Esophagus squamous epithelium (tissue), 4 donors: Measurements from ENCODE around the gene CDCA5.

Experiments used
- POLR2A ChIP-seq, 4 donors: fragments of 450-650 bp; IDR thresholded peaks; one replicate each; pipeline ENCODE4 v1.6.1; 2017; ENCODE audit warnings: antibody characterized with exemption in 4 of 4, mild to moderate bottlenecking in 4 of 4, moderate library complexity in 3 of 4
- TF ChIP-seq, protein P1 (sequence below), 6 experiments: fragments of 450-650 bp in 4 of 6; fragments of 200-600 bp in 2 of 6; sonication (generic) in 2 of 6; IDR thresholded peaks; one replicate each; pipeline ENCODE4 v1.5.1; 2016 to 2019; ENCODE audit warnings: antibody characterized with exemption in 6 of 6, mild to moderate bottlenecking in 4 of 6, moderate library complexity in 4 of 6

DNA sequence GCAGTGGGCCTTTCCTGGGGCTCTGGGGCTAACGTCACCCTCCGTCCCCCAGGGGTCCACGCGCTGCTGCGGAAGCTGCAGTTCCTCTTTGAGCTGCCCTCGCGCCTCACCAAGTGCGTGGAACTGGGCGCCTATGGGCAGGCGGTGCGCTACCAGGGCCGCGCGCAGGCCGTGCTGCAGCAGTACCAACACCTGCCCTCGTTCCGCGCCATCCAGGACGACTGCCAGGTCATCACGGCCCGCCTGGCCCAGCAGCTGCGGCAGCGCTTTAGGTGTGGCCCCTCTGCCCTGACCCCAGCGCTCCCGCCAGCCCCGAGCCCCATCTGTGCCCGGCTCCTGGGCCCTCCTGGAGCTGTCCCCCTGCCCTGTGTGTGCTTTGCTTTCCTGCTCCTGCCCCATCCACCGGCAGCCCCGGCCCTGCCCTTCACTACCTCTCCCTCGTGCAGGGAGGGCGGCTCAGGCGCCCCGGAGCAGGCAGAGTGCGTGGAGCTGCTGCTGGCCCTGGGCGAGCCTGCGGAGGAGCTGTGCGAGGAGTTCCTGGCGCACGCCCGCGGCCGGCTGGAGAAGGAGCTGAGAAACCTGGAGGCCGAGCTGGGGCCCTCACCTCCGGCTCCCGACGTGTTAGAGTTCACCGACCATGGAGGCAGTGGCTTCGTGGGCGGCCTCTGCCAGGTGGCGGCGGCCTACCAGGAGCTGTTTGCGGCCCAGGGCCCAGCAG, 24.1 kb upstream of the CDCA5 start:
- TF ChIP-seq, protein P1, sequence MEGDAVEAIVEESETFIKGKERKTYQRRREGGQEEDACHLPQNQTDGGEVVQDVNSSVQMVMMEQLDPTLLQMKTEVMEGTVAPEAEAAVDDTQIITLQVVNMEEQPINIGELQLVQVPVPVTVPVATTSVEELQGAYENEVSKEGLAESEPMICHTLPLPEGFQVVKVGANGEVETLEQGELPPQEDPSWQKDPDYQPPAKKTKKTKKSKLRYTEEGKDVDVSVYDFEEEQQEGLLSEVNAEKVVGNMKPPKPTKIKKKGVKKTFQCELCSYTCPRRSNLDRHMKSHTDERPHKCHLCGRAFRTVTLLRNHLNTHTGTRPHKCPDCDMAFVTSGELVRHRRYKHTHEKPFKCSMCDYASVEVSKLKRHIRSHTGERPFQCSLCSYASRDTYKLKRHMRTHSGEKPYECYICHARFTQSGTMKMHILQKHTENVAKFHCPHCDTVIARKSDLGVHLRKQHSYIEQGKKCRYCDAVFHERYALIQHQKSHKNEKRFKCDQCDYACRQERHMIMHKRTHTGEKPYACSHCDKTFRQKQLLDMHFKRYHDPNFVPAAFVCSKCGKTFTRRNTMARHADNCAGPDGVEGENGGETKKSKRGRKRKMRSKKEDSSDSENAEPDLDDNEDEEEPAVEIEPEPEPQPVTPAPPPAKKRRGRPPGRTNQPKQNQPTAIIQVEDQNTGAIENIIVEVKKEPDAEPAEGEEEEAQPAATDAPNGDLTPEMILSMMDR (IDR thresholded peaks at IDR 0.05), result no peak
- no peak for TF ChIP-seq POLR2A (IDR thresholded peaks at IDR 0.05)
